HCT116 (cell line): Measurements from ENCODE around the gene MAPK14. TPM values are rescaled to one million over a fixed set of nuclear protein-coding genes. Genes with fewer than 3 reads are reported as not detected.

Experiments
- ATAC-seq: fragments of 200-7000 bp; cut with Tn5 transposase; 2 replicates; pipeline ENCODE4 v1.9.1; 2020; ENCODE audit warnings: mild to moderate bottlenecking, moderate library complexity
- BruUV-seq: library from RNA; stranded (reverse); fragments of 400-500 nt; replicated peaks from 2 replicates; lab custom pipeline; 2021; lab: Mats Ljungman, UMichigan
- CTCF ChIA-PET: fragments of 300-600 bp; sonication (Branson Sonifier 250); formaldehyde crosslinking; loops from one replicate; lab custom pipeline; 2021; ENCODE audit warnings: antibody characterized with exemption; lab: Charles Lee
- POLR2A ChIA-PET: fragments of 300-600, 350-600 bp; sonication (Branson Sonifier 250); formaldehyde crosslinking; loops from one replicate; lab custom pipeline; 2021; ENCODE audit warnings: antibody characterized with exemption; lab: Charles Lee
- RAD21 ChIA-PET, 2 experiments: fragments of 300-600 bp; sonication (Branson Sonifier 250); formaldehyde crosslinking; loops; one replicate each; lab custom pipeline; 2023; ENCODE audit warnings: low total read pairs in 2 of 2; ENCODE audit not compliant: uncharacterized antibody in 2 of 2, unreplicated experiment in 2 of 2, low non-redundant PET in 1 of 2; lab: Charles Lee
- DNase-seq: peaks from one replicate; pipeline ENCODE4 v3.0.0-alpha.2; 2010; ENCODE audit warnings: low read depth, low spot score
- H2AFZ ChIP-seq: fragments of 200-600 bp; shearing (Covaris generic), sonication (generic); 2 replicates; pipeline ENCODE4 v1.6.1; 2017; ENCODE audit warnings: low read depth, mixed run types, mixed read lengths, antibody characterized with exemption, low read length; ENCODE audit not compliant: poor library complexity, severe bottlenecking
- H3K27ac ChIP-seq: 2 replicates; pipeline ENCODE4 v1.5.1; 2012; ENCODE audit warnings: low read depth, low read length
- H3K27me3 ChIP-seq: fragments of 200-600 bp; sonication (generic); 2 replicates; pipeline ENCODE4 v1.6.1; 2016; ENCODE audit warnings: mixed run types, low read length, mixed read lengths; ENCODE audit not compliant: insufficient read depth
- H3K36me3 ChIP-seq, 2 experiments: fragments of 200-500 bp in 1 of 2; fragments of 200-600 bp in 1 of 2; sonication (Bioruptor generic) in 1 of 2; sonication (generic) in 1 of 2; 2 replicates each; pipeline versions ENCODE4 v1.5.1 to v1.6.1; 2014 to 2016; ENCODE audit warnings: low read length in 2 of 2, inconsistent platforms in 1 of 2, mixed read lengths in 1 of 2, mixed run types in 1 of 2; ENCODE audit not compliant: insufficient read depth in 2 of 2, control insufficient read depth in 1 of 2
- H3K4me1 ChIP-seq, 2 experiments: fragments of 200-600 bp in 1 of 2; sonication (generic) in 1 of 2; 2 replicates each; pipeline versions ENCODE4 v1.5.1 to v1.6.1; 2012 to 2017; ENCODE audit warnings: low read length in 2 of 2, inconsistent platforms in 1 of 2, mild to moderate bottlenecking in 1 of 2, mixed read lengths in 1 of 2, mixed run types in 1 of 2, moderate library complexity in 1 of 2; ENCODE audit not compliant: insufficient read depth in 2 of 2, control insufficient read depth in 1 of 2
- H3K4me2 ChIP-seq: fragments of 200-600 bp; sonication (generic); 2 replicates; pipeline ENCODE4 v1.6.1; 2017; ENCODE audit warnings: mixed run types, low read length, mixed read lengths
- H3K4me3 ChIP-seq, 2 experiments: fragments of 200-600 bp in 1 of 2; sonication (generic) in 1 of 2; replicated peaks in 1 of 2; 2 replicates each; pipeline ENCODE4 v1.5.1; 2011 to 2016; ENCODE audit warnings: low read length in 2 of 2, control low read depth in 1 of 2, low read depth in 1 of 2, mild to moderate bottlenecking in 1 of 2, mixed read lengths in 1 of 2, mixed run types in 1 of 2
- H3K79me2 ChIP-seq: fragments of 200-600 bp; sonication (generic); 2 replicates; pipeline ENCODE4 v1.6.1; 2017; ENCODE audit warnings: mild to moderate bottlenecking, mixed run types, low read length, moderate library complexity, mixed read lengths; ENCODE audit not compliant: insufficient read depth
- H3K9ac ChIP-seq: fragments of 200-600 bp; sonication (generic); 2 replicates; pipeline ENCODE4 v1.6.1; 2016; ENCODE audit warnings: low read length, mixed read lengths
- H3K9me2 ChIP-seq: fragments of 200-600 bp; sonication (generic), shearing (Covaris generic); 2 replicates; pipeline ENCODE4 v1.6.1; 2017; ENCODE audit warnings: mixed run types, mild to moderate bottlenecking, moderate library complexity; ENCODE audit not compliant: insufficient read depth
- H3K9me3 ChIP-seq, 2 experiments: fragments of 200-500 bp in 1 of 2; fragments of 200-600 bp in 1 of 2; sonication (Bioruptor generic) in 1 of 2; sonication (generic) in 1 of 2; 2 replicates each; pipeline ENCODE4 v1.6.1; 2014 to 2017; ENCODE audit warnings: low read length in 2 of 2, mixed read lengths in 2 of 2, inconsistent platforms in 1 of 2, low read depth in 1 of 2, mild to moderate bottlenecking in 1 of 2, mixed run types in 1 of 2, moderate library complexity in 1 of 2; ENCODE audit not compliant: control insufficient read depth in 1 of 2, insufficient read depth in 1 of 2
- H4K20me1 ChIP-seq: fragments of 200-600 bp; sonication (generic), shearing (Covaris generic); 2 replicates; pipeline ENCODE4 v1.6.1; 2017; ENCODE audit warnings: mixed run types, mild to moderate bottlenecking, moderate library complexity; ENCODE audit not compliant: insufficient read depth
- ATF3 ChIP-seq: IDR thresholded peaks from 2 replicates; pipeline ENCODE4 v1.6.1; 2012
- CBX3 ChIP-seq: IDR thresholded peaks from 2 replicates; pipeline ENCODE4 v1.6.1; 2012; ENCODE audit warnings: low read depth
- CEBPB ChIP-seq: IDR thresholded peaks from 2 replicates; pipeline ENCODE4 v1.6.1; 2012; ENCODE audit warnings: low read depth
- CTCF ChIP-seq, 3 experiments: fragments of 200-600 bp in 1 of 3; sonication (generic) in 1 of 3; IDR thresholded peaks in 2 of 3; conservative IDR thresholded peaks in 1 of 3; 2 replicates each; pipeline ENCODE4 v1.5.1; 2012 to 2017; ENCODE audit warnings: low read depth in 2 of 3, low read length in 2 of 3, antibody characterized with exemption in 1 of 3, borderline replicate concordance in 1 of 3, control low read depth in 1 of 3, mild to moderate bottlenecking in 1 of 3, mixed read lengths in 1 of 3, mixed run types in 1 of 3, moderate library complexity in 1 of 3; ENCODE audit not compliant: insufficient read depth in 1 of 3
- ELF1 ChIP-seq: IDR thresholded peaks from 2 replicates; pipeline ENCODE4 v1.6.1; 2012; ENCODE audit warnings: low read depth, borderline replicate concordance
- EZH2 ChIP-seq: fragments of 200-600 bp; sonication (generic); IDR thresholded peaks from 2 replicates; pipeline ENCODE4 v1.6.1; 2017; ENCODE audit warnings: antibody characterized with exemption, mixed run types
- EZH2phosphoT487 ChIP-seq: fragments of 200-600 bp; IDR thresholded peaks from 2 replicates; pipeline ENCODE4 v1.6.1; 2018; ENCODE audit warnings: antibody characterized with exemption, borderline replicate concordance
- FOSL1 ChIP-seq: IDR thresholded peaks from 2 replicates; pipeline ENCODE4 v1.6.1; 2012; ENCODE audit warnings: low read depth
- JUND ChIP-seq: IDR thresholded peaks from 2 replicates; pipeline ENCODE4 v1.6.1; 2012
- MAX ChIP-seq: IDR thresholded peaks from 2 replicates; pipeline ENCODE4 v1.6.1; 2012
- REST ChIP-seq: IDR thresholded peaks from 2 replicates; pipeline ENCODE4 v1.6.1; 2012; ENCODE audit warnings: low read depth
- SIN3A ChIP-seq: IDR thresholded peaks from 2 replicates; pipeline ENCODE4 v1.6.1; 2012; ENCODE audit warnings: low read depth
- SP1 ChIP-seq: IDR thresholded peaks from 2 replicates; pipeline ENCODE4 v1.6.1; 2012; ENCODE audit warnings: low read depth
- TCF7L2 ChIP-seq: IDR thresholded peaks from 2 replicates; pipeline ENCODE4 v1.7.0; 2011; ENCODE audit warnings: borderline replicate concordance, inconsistent platforms; ENCODE audit not compliant: insufficient read depth, insufficient read length; ENCODE audit errors: extremely low read depth
- YY1 ChIP-seq: IDR thresholded peaks from 2 replicates; pipeline ENCODE4 v1.6.1; 2011; ENCODE audit warnings: low read length, low read depth, moderate library complexity, mild to moderate bottlenecking; ENCODE audit not compliant: insufficient replicate concordance; ENCODE audit errors: extremely low read depth
- ZBTB33 ChIP-seq: IDR thresholded peaks from 2 replicates; pipeline ENCODE4 v1.6.1; 2011; ENCODE audit warnings: mild to moderate bottlenecking, low read length, moderate library complexity; ENCODE audit not compliant: insufficient replicate concordance; ENCODE audit errors: extremely low read depth
- intact Hi-C: fragments of 100-400 bp; cut with micrococcal nuclease; formaldehyde crosslinking; loops from 2 replicates; pipeline ENCODE4 v1.10.0; 2022
- total RNA-seq: library from RNA; stranded (reverse); gene quantifications from one replicate; pipeline ENCODE4 v1.2.1, GENCODE V29; 2021; ENCODE audit not compliant: unreplicated experiment

MAPK14 gene
- total RNA-seq, 1 experiment from 2014 or later, result 34.2 TPM

- Histone ChIP-seq H2AFZ (no peak overlapping the region), H3K4me3 (no peak overlapping the region), H3K9ac (no peak overlapping the region), H3K4me1 (peaks cover 4 to 12% of the 10 kb centered on the region in 2 experiments; a peak in 3 of 4 replicates), H3K79me2 (peaks cover 98% of the 10 kb centered on the region), H3K4me2 (no peak overlapping the region), H3K27ac (no peak overlapping the region), H4K20me1 (peaks cover 6% of the 10 kb centered on the region; the same call in 1 of the 2 replicates), H3K9me2 (no peaks in the 10 kb centered on the region), H3K36me3 (no peaks in the 10 kb centered on the region), H3K27me3 (no peaks in the 10 kb centered on the region), H3K9me3 (no peaks in the 10 kb centered on the region)
- intact Hi-C loops, result no loop called here
- POLR2A ChIA-PET, result no interaction called here
- CTCF ChIA-PET, result no interaction called here
- BruUV-seq, result no TSS peak
- no peak for DNase-seq
- TF ChIP-seq JUND (no peak), SP1 (no peak), TCF7L2 (no peak), CBX3 (no peak), CTCF (IDR thresholded peaks at IDR 0.05 in 2 of 3, conservative IDR thresholded peaks at IDR 0.05 in 1 of 3; ENCODE audit: borderline replicate concordance in 1 of 3, insufficient read depth in 1 of 3, low read depth in 2 of 3, low read length in 2 of 3) (no peak), ELF1 (no peak), SIN3A (no peak), EZH2 (no peak), MAX (no peak), YY1 (no peak), REST (no peak), FOSL1 (no peak), ATF3 (no peak), EZH2phosphoT487 (no peak), CEBPB (no peak), ZBTB33 (no peak)
- ATAC-seq, result no peak
- RAD21 ChIA-PET, result no interaction called here
Observed at GRCh38 chr6:36033935-36034334, 6.3 kb downstream of the MAPK14 start.
